Activated CD4-positive, CD25-positive, alpha-beta regulatory T cell treated with anti-CD3 and anti-CD28 coated beads, Interleukin-2, amount 50 U/mL, for 24 hours (primary cell): ENCODE data around the gene ZBTB8A.
"Not testable (repeated sequence)": the region's sequence is repeated elsewhere in the genome, so short reads cannot be mapped to it uniquely, and the experiment has no call there.

Experiments used
- ATAC-seq, 2 donors: fragments of 150-1000 bp; cut with Tn5 transposase; one replicate each; pipeline ENCODE4 v1.10.0; 2021; ENCODE audit warnings: mild to moderate bottlenecking in 1 of 2, moderate library complexity in 1 of 2

ZBTB8A gene

DNA sequence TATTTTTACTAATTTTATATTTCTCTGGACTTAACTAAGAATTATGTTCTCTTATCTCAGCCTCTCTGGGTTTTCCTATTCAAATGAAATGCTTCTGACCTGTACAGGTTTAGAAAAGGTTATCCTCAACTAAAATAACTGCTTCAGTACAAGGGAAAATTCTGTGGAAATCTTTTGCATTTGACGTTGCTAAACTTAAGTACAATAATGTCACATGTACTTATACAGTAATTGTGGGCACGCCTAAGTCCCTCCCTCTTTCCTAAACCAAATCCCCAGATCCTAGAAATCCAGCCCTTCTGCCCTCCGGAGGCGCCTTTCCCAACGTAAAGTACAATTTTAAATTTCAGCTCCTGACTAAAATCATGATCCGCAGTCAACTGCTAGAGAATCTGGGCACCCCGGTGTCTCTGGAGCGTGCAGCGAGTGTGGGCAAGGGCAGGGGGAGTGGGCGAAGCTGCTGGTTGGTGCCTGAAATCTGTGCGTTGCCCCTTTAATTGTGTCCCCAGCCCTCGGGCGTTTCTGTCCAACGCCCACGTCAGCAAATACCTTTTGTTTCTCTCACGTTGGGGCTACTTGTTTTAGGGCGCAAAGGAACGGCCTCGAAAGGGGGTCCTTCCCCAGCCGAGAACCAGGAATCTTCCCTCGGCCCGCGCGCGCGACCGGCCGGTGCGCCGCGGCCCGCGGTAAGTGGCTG lies at the start of gene ZBTB8A:
TSS of gene ZBTB8A (plus strand) at position 541 of the 697 bp plus-strand sequence. CDS start 53,505 bp downstream, outside the sequence.
- no peak for ATAC-seq

- no peak for ATAC-seq
Observed at GRCh38 chr1:32489774-32490454, 49.3 kb upstream of the ZBTB8A start.

- no peak for ATAC-seq
Observed at GRCh38 chr1:32491386-32491785, 47.8 kb upstream of the ZBTB8A start.

GRCh38 chr1:32494196-32494595 lies 45.0 kb upstream of the ZBTB8A start:
- no peak for ATAC-seq

DNA sequence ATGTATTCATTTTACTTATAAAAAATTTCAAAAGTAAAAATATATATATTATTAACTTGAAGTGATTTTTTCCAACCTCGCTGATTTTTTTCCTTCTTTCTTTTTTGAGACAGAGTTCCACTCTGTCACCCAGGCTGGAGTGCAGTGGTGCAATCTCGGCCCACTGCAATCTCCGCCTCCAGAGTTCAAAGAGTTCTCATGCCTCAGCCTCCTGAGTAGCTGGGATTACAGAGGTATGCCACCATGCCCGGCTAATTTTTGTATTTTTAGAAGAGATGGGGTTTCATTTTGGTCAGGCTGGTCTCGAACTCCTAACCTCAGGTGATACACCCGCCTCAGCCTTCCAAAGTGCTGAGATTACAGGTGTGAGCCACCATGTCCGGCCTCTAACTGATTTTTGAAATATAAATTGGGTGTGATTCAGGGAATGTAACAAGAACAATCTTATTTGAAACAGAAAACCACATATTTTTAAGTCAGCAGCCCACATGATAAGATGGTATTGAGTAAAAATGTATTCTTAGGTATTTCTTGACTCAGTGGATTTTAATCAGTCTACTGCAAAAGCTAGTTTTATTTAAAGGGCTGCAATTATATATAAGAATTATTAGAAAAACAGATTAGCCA lies 44.4 kb upstream of the ZBTB8A start:
- ATAC-seq, result no peak

DNA sequence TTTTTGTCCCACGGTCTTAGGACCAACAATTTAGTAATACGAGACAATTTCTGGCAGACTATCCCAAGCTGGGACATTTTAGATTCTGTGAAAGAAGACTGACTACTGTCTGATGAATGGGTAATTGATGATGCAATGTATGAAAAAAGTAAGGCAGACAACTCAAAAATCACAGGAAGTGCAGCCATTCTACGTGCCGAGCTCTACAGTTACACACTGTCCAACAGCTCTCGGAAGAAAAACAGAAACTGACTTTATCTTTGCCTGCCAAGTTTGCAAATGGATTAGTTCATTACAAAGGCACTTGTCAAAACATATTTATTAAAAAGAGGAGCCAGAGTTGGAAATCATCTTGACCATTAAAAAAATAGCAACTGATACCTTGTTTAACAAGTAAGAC lies 43.1 kb upstream of the ZBTB8A start:
- ATAC-seq, result no peak

GRCh38 chr1:32498751-32499150 lies 40.5 kb upstream of the ZBTB8A start:
- ATAC-seq, result no peak

- ATAC-seq, result peak; percentile 48 to 49
Observed at GRCh38 chr1:32500387-32501209, 38.6 kb upstream of the ZBTB8A start.

- ATAC-seq, result no peak
Observed at GRCh38 chr1:32501865-32502264, 37.4 kb upstream of the ZBTB8A start.

DNA sequence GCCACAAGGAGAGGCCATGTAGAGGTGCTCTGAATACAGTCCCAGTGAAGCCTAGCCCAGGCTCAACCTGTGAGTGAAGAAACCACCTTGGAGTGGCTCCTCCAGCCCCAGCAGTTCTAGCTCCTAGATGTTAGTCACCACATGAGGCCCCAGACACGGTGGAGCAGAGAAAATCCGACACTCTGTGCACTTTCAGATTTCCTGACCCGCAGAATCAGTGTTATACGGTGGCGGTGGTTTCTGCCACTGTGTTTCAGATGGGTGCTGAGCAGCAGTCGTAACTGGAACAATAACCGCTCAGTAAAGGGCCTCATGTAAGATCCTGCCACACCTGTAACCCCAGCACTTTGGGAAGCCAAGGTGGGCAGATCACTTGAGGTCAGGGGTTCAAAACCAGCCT lies 36.1 kb upstream of the ZBTB8A start:
- ATAC-seq, result no peak

DNA sequence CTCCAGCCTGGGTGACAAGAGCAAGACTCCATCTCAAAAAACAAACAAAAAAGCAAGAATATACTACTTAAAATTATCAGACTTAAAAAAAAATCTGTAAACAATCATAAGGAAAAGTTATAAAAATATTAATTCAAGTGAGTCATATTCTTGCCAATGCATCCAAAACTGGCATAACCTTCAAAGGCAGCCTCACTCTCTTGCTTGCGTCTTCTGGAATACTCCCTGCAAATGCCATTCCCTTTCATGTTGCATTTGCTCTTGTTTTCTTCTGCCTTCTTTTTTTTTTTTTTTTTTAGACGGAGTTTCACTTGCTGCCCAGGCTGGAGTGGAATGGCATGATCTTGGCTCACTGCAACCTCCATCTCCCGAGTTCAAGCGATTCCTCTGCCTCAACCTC lies 32.2 kb upstream of the ZBTB8A start:
- ATAC-seq, result no peak

GRCh38 chr1:32508761-32509160 lies 30.5 kb upstream of the ZBTB8A start:
- no peak for ATAC-seq

DNA sequence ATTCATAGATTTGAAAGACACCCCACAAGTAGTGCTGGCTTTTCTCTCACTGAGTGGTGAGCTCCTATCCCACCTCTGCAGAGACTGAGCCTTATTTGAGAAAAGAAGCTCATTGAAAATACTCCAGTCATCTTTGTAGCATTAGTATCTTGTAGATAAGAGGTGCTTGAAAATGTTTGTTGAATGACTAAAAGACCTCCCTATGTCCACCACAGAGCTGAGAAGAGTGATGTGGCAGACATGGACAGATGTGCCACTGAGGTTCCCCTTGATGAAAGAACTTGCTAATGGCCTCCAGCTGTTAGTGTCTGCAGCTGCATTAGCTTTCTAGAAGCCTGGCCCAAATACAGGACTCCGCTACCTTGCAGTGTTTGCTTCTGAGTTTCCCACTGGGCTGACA lies 29.3 kb upstream of the ZBTB8A start:
- no peak for ATAC-seq

GRCh38 chr1:32516402-32516801 lies 22.8 kb upstream of the ZBTB8A start:
- ATAC-seq, result no peak

DNA sequence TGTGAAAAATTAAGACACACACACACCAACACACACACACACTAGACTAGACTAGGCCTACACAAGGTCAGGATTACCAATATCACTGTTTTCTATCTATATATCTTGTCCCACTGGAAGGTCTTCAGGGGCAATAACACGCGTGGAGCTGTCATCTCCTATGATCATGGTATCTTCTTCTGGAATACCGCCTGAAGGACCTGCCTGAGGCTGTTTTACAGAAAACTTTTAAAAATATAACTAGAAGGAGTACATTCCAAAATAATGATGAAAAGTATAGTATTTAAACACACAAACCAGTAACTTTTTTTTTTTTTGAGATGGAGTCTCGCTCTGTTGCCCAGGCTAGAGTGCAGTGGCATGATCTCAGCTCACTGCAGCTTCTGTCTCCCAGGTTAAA lies 20.3 kb upstream of the ZBTB8A start:
- ATAC-seq, result no peak

GRCh38 chr1:32521165-32521564 lies 18.1 kb upstream of the ZBTB8A start:
- ATAC-seq, result no peak

- no peak for ATAC-seq
Observed at GRCh38 chr1:32525053-32525452, 14.2 kb upstream of the ZBTB8A start.

DNA sequence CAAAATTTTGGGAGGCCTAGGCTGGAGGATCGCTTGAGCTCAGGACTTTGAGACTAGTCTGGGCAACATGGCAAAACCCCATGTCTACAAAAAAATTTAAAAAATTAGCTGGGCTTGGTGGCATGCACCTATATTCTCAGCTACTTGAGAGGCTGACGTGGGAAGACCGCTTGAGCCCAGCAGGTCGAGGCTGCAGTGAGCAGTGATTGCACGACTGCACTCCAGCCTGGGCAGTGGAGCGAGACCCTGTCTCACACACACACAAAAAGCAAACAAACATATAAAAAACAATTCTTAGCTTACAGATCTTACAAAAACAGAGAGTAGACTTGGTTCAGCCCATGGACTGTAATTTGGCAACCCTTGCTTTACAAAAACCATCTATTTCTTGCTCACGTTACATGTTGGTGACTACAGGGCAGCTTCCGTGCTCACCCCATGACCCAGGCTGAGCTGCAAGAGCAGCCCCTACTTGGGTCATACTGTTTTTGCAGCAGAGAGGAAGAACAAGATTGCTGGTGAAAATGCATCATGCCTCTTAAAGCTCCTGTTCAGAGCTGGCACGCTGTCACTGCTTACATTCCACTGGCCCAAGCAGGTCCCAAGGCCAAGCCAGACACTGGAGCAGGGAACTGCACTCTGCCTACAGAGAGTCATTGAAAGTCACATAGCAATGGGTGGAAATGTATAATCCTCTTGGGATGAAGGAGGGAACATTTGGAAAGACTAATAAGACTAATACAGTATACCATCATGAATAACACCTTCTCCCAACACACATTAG lies 13.4 kb upstream of the ZBTB8A start:
- ATAC-seq, result no peak

DNA sequence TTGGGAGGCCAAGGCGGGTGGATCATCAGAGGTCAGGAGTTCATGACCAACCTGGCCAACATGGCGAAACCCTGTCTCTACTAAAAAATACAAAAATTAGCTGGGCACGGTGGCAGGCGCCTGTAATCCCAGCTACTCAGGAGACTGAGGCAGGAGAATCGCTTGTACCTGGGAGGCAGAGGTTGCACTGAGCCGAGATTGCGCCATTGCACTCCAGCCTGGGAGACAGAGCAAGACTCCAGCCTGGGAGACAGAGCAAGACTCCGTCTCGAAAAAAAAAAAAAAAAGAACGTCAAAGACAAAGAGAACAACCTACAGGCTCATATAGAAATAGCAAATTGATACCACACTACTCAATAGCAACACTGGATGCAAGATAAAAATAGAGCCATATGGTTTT lies 10.7 kb upstream of the ZBTB8A start:
- not testable (repeated sequence) for ATAC-seq

GRCh38 chr1:32533792-32534327 lies 5.4 kb upstream of the ZBTB8A start:
- ATAC-seq, result no peak

DNA sequence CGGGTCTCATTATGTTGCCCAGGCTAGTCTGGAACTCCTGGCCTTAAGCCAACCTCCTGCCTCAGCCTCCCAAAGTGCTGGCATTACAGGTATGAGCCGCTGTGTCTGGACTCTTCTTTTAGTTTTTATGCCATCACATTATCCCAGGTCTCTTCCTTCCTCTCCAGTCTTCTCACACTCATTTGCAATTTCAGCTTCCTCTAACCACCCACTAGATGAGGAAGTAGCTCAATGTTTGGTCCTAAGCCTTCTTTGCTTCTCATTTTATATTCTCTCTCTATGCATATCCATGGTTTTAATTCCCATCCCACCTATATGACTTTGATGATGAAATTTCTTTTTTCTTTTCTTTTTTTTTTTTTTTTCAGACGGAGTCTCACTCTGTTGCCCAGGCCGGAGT lies 3.1 kb upstream of the ZBTB8A start:
- no peak for ATAC-seq

GRCh38 chr1:32536764-32537163 lies 2.5 kb upstream of the ZBTB8A start:
- no peak for ATAC-seq
